H54 (cell line): ENCODE results near the gene OR2F2.

Source experiments
- DNase-seq: peaks from one replicate; pipeline ENCODE4 v3.0.0; 2011; ENCODE audit warnings: low spot score, mixed read lengths; ENCODE audit not compliant: insufficient read length
- FAIRE-seq: peaks from 3 replicates; lab custom pipeline; 2011; peaks lifted over from hg19 to GRCh38; lab: Jason Lieb, UNC
- POLR2A ChIP-seq: IDR thresholded peaks from 2 replicates; pipeline ENCODE4 v1.6.1; 2011; ENCODE audit warnings: low read depth, mild to moderate bottlenecking, low read length

OR2F2 gene

GRCh38 chr7:143905509-143905908, 29.5 kb upstream of the OR2F2 start:
- FAIRE-seq: no peak
- no peak for DNase-seq
- TF ChIP-seq POLR2A: no peak

GRCh38 chr7:143906151-143906550, 28.9 kb upstream of the OR2F2 start:
- no peak for TF ChIP-seq POLR2A
- no peak for FAIRE-seq
- no peak for DNase-seq

GRCh38 chr7:143906895-143907294, 28.1 kb upstream of the OR2F2 start:
- DNase-seq (no peak), FAIRE-seq (no peak)
- TF ChIP-seq POLR2A: no peak

GRCh38 chr7:143908120-143908519, 26.9 kb upstream of the OR2F2 start:
- DNase-seq: no peak
- FAIRE-seq: no peak
- TF ChIP-seq POLR2A: no peak

- TF ChIP-seq POLR2A: no peak
- DNase-seq: no peak
Measured at GRCh38 chr7:143909863-143910262, 25.2 kb upstream of the OR2F2 start.

GRCh38 chr7:143910473-143911248, 24.4 kb upstream of the OR2F2 start:
- no peak for FAIRE-seq
- no peak for DNase-seq
- TF ChIP-seq POLR2A: no peak

More at GRCh38 chr7:143909863-143910262, 25.2 kb upstream of the OR2F2 start:
- FAIRE-seq: no peak

GRCh38 chr7:143913945-143914615, 21.0 kb upstream of the OR2F2 start:
- FAIRE-seq (no peak), DNase-seq (no peak)
- TF ChIP-seq POLR2A: no peak

- TF ChIP-seq POLR2A: no peak
- DNase-seq: no peak
- FAIRE-seq: no peak
Measured at GRCh38 chr7:143914938-143915652, 19.9 kb upstream of the OR2F2 start.

GRCh38 chr7:143924851-143925250, 10.2 kb upstream of the OR2F2 start:
- no peak for FAIRE-seq

GRCh38 chr7:143929224-143929920, 5.7 kb upstream of the OR2F2 start:
- TF ChIP-seq POLR2A: no peak
- DNase-seq (no peak), FAIRE-seq (no peak)

More at GRCh38 chr7:143924851-143925250, 10.2 kb upstream of the OR2F2 start:
- no peak for TF ChIP-seq POLR2A
- no peak for DNase-seq

- DNase-seq: no peak
- no peak for TF ChIP-seq POLR2A
- no peak for FAIRE-seq
Measured at GRCh38 chr7:143931739-143932138, 3.3 kb upstream of the OR2F2 start.

GRCh38 chr7:143936087-143937009, 1.3 kb downstream of the OR2F2 start:
- DNase-seq (no peak), FAIRE-seq (no peak)
- no peak for TF ChIP-seq POLR2A
